Activated CD8-positive, alpha-beta memory T cell treated with anti-CD3 and anti-CD28 coated beads for 36 hours (primary cell): ENCODE results near the gene PCIF1. TPM values are rescaled to one million over a fixed set of nuclear protein-coding genes. Genes with fewer than 3 reads are reported as not detected.

Source experiments
- CTCF ChIA-PET: fragments of 350-600 bp; sonication (Branson Sonifier 250); formaldehyde crosslinking; loops from one replicate; lab custom pipeline; 2021; ENCODE audit warnings: antibody characterized with exemption; lab: Charles Lee
- POLR2A ChIA-PET: fragments of 350-600 bp; sonication (Branson Sonifier 250); formaldehyde crosslinking; loops from one replicate; lab custom pipeline; 2021; ENCODE audit warnings: antibody characterized with exemption; lab: Charles Lee
- total RNA-seq, 2 experiments: library from RNA; stranded (reverse); gene quantifications; one replicate each; pipeline ENCODE4 v1.2.3, GENCODE V29; 2021

Gene PCIF1
- total RNA-seq, 2 experiments from 2014 or later, result 26.1 to 27.8 TPM

- POLR2A ChIA-PET, result interaction anchor here (0.6 to 1.3 kb wide), 2 partner anchors 16 to 32 kb away, joined by 3 read pairs; no protein-coding TSS in a partner anchor
- CTCF ChIA-PET, result interaction anchor here (0.9 to 2.3 kb wide), 3 partner anchors 31 to 137 kb away, joined by 3 to 9 read pairs (median 4); no protein-coding TSS in a partner anchor
Measured at GRCh38 chr20:45938727-45939438, 4.4 kb downstream of the PCIF1 start.

GRCh38 chr20:45940053-45940452 is 5.6 kb downstream of the PCIF1 start:
- ChIA-PET POLR2A (no interaction called here), CTCF (interaction anchor here (1.0 to 1.6 kb wide), 2 partner anchors 30 to 78 kb away, joined by 3 to 5 read pairs; no protein-coding TSS in a partner anchor)

GRCh38 chr20:45940469-45940868 is 6.0 kb downstream of the PCIF1 start:
- ChIA-PET CTCF (interaction anchor here (1.0 to 1.6 kb wide), 2 partner anchors 30 to 79 kb away, joined by 3 to 5 read pairs; no protein-coding TSS in a partner anchor), POLR2A (no interaction called here)

GRCh38 chr20:45943613-45944012 is 9.1 kb downstream of the PCIF1 start:
- CTCF ChIA-PET, result interaction anchor here (0.6 to 3.6 kb wide), 7 partner anchors 9 to 53 kb away, joined by 3 to 23 read pairs (median 3); partner anchors contain the start of gene ZNF335

GRCh38 chr20:45944151-45944964 is 9.9 kb downstream of the PCIF1 start:
- ChIA-PET CTCF (interaction anchor here (0.7 to 3.6 kb wide), 7 partner anchors 9 to 54 kb away, joined by 3 to 23 read pairs (median 3); partner anchors contain the start of gene ZNF335), POLR2A (interaction anchor here (0.9 to 2.5 kb wide), 2 partner anchors 10 to 13 kb away, joined by 4 to 17 read pairs; partner anchors contain the start of gene PCIF1)

More at GRCh38 chr20:45943613-45944012, 9.1 kb downstream of the PCIF1 start:
- POLR2A ChIA-PET, result interaction anchor here (0.9 to 2.5 kb wide), 2 partner anchors 9 to 14 kb away, joined by 4 to 17 read pairs; partner anchors contain the start of gene PCIF1

GRCh38 chr20:45944965-45945677 is 10.6 kb downstream of the PCIF1 start:
- ChIA-PET CTCF (interaction anchor here (0.7 to 3.6 kb wide), 3 partner anchors 10 to 26 kb away, joined by 3 to 23 read pairs (median 4); partner anchors contain the start of gene ZNF335), POLR2A (interaction anchor here (0.6 to 2.5 kb wide), 2 partner anchors 8 to 10 kb away, joined by 3 to 17 read pairs; partner anchors contain the start of gene PCIF1)

- POLR2A ChIA-PET, result interaction anchor here (0.6 to 1.2 kb wide), 3 partner anchors 9 to 119 kb away, joined by 3 read pairs; no protein-coding TSS in a partner anchor
- CTCF ChIA-PET, result interaction anchor here (3.6 kb wide), 1 partner anchor 25 kb away, joined by 23 read pairs; the partner anchor contains the start of gene ZNF335
Measured at GRCh38 chr20:45945678-45946148, 11.2 kb downstream of the PCIF1 start.

GRCh38 chr20:45946149-45946970 is 11.9 kb downstream of the PCIF1 start:
- ChIA-PET CTCF (interaction anchor here (3.6 kb wide), 1 partner anchor 25 kb away, joined by 23 read pairs; the partner anchor contains the start of gene ZNF335), POLR2A (interaction anchor here (0.6 to 1.4 kb wide), 3 partner anchors 12 to 120 kb away, joined by 3 read pairs; partner anchors contain the start of gene PCIF1)

- POLR2A ChIA-PET, result interaction anchor here (1.4 kb wide), 2 partner anchors 11 to 13 kb away, joined by 3 to 6 read pairs; partner anchors contain the start of gene PCIF1
- CTCF ChIA-PET, result no interaction called here
Measured at GRCh38 chr20:45947110-45947866, 12.8 kb downstream of the PCIF1 start.

GRCh38 chr20:45948261-45948733 is 13.8 kb downstream of the PCIF1 start:
- ChIA-PET CTCF (interaction anchor here (1.0 kb wide), 1 partner anchor 22 kb away, joined by 3 read pairs; no protein-coding TSS in a partner anchor), POLR2A (interaction anchor here (1.2 to 1.8 kb wide), 3 partner anchors 10 to 23 kb away, joined by 4 to 6 read pairs (median 5); partner anchors contain the start of gene ZNF335)

GRCh38 chr20:45948742-45949541 is 14.5 kb downstream of the PCIF1 start:
- ChIA-PET CTCF (interaction anchor here (1.0 to 1.4 kb wide), 3 partner anchors 16 to 125 kb away, joined by 3 read pairs; no protein-coding TSS in a partner anchor), POLR2A (interaction anchor here (1.2 to 2.0 kb wide), 3 partner anchors 14 to 22 kb away, joined by 4 to 6 read pairs (median 5); partner anchors contain the start of genes PCIF1 and ZNF335)

- ChIA-PET POLR2A (interaction anchor here (1.2 to 2.0 kb wide), 3 partner anchors 14 to 21 kb away, joined by 4 to 6 read pairs (median 5); partner anchors contain the start of genes PCIF1 and ZNF335), CTCF (interaction anchor here (1.0 to 1.4 kb wide), 3 partner anchors 17 to 126 kb away, joined by 3 read pairs; no protein-coding TSS in a partner anchor)
Measured at GRCh38 chr20:45949542-45950329, 15.3 kb downstream of the PCIF1 start.

- CTCF ChIA-PET, result no interaction called here
- POLR2A ChIA-PET, result interaction anchor here (1.7 to 2.0 kb wide), 2 partner anchors 16 to 20 kb away, joined by 5 to 6 read pairs; partner anchors contain the start of gene PCIF1
Measured at GRCh38 chr20:45950330-45950646, 15.8 kb downstream of the PCIF1 start.
